ENCODE data around the gene SARS2. TPM values are rescaled to one million over a fixed set of nuclear protein-coding genes. Genes with fewer than 3 reads are reported as not detected.
A peak's percentile ranks its signal among the peaks of the same experiment; 100 is the strongest.

SARS2 gene
- polyA plus RNA-seq, 3 donors: 8.1 to 21.9 (median 8.3) TPM

- Histone ChIP-seq H3K27me3 (ENCODE audit: control insufficient read depth in 2 of 2, insufficient read depth in 2 of 2, low read length in 2 of 2) (no peaks in the 10 kb centered on the region), H3K27ac (ENCODE audit: low read depth in 1 of 2, low read length in 2 of 2) (no peak overlapping the region), H3K4me2 (replicated peaks; ENCODE audit: extremely low read depth, low read length, poor library complexity, severe bottlenecking) (no peak overlapping the region), H3K36me3 (replicated peaks in 1 of 2; ENCODE audit: control insufficient read depth in 1 of 2, insufficient read depth in 2 of 2, low read length in 2 of 2) (peaks cover 2 to 3% of the 10 kb centered on the region in 2 donors), H4K20me1 (ENCODE audit: insufficient read depth, low read length) (no peaks in the 10 kb centered on the region), H3K4me1 (ENCODE audit: control insufficient read depth in 1 of 2, insufficient read depth in 2 of 2, low read length in 2 of 2) (no peaks in the 10 kb centered on the region), H3K79me2 (ENCODE audit: insufficient read depth, low read length) (no peaks in the 10 kb centered on the region), H3K4me3 (replicated peaks in 1 of 3; ENCODE audit: low read depth in 2 of 3, low read length in 3 of 3) (no peak overlapping the region), H3K9me3 (replicated peaks in 1 of 2; ENCODE audit: control insufficient read depth in 1 of 2, insufficient read depth in 1 of 2, low read length in 2 of 2) (no peaks in the 10 kb centered on the region), H2AFZ (ENCODE audit: insufficient read depth, low read depth, low read length, poor library complexity, severe bottlenecking) (no peak overlapping the region), H3K9ac (ENCODE audit: insufficient read depth, low read length, poor library complexity, severe bottlenecking) (no peak overlapping the region)
- H3K4me1 Mint-ChIP-seq: peaks cover 3% of the 10 kb centered on the region
- no peak for DNase-seq
- TF ChIP-seq CTCF (IDR thresholded peaks at IDR 0.05): no peak
- H3K27ac Mint-ChIP-seq: peak overlapping the region in 1 of 7 donors; percentile 37
- WGBS (ENCODE audit: insufficient coverage): 98% methylated on average over 8 of the region's 8 CpGs
- H3K36me3 Mint-ChIP-seq: peaks cover 6 to 13% of the 10 kb centered on the region in 2 donors
- peaks cover 0 to 3% (median 0%) of the 10 kb centered on the region in 7 donors for H3K9me3 Mint-ChIP-seq
- H3K27me3 Mint-ChIP-seq (ENCODE audit: low read depth in 3 of 3): peaks cover 0 to 6% (median 2%) of the 10 kb centered on the region in 3 donors
- no peak overlapping the region for H3K4me3 Mint-ChIP-seq
- intact Hi-C loops (cut with micrococcal nuclease): no loop called here
These were observed 16.6 kb downstream of the SARS2 start for GRCh38 chr19:38913958-38914357.

GRCh38 chr19:38912600-38913514, 17.7 kb downstream of the SARS2 start:
- Histone ChIP-seq H3K36me3 (replicated peaks in 1 of 2; ENCODE audit: control insufficient read depth in 1 of 2, insufficient read depth in 2 of 2, low read length in 2 of 2) (peaks cover 8 to 11% of the 10 kb centered on the region in 2 donors), H3K79me2 (ENCODE audit: insufficient read depth, low read length) (no peaks in the 10 kb centered on the region), H4K20me1 (ENCODE audit: insufficient read depth, low read length) (no peaks in the 10 kb centered on the region), H3K27ac (ENCODE audit: low read depth in 1 of 2, low read length in 2 of 2) (no peak overlapping the region), H3K9me3 (replicated peaks in 1 of 2; ENCODE audit: control insufficient read depth in 1 of 2, insufficient read depth in 1 of 2, low read length in 2 of 2) (no peaks in the 10 kb centered on the region), H2AFZ (ENCODE audit: insufficient read depth, low read depth, low read length, poor library complexity, severe bottlenecking) (no peak overlapping the region), H3K27me3 (ENCODE audit: control insufficient read depth in 2 of 2, insufficient read depth in 2 of 2, low read length in 2 of 2) (no peaks in the 10 kb centered on the region), H3K4me1 (ENCODE audit: control insufficient read depth in 1 of 2, insufficient read depth in 2 of 2, low read length in 2 of 2) (no peaks in the 10 kb centered on the region), H3K4me3 (replicated peaks in 1 of 3; ENCODE audit: low read depth in 2 of 3, low read length in 3 of 3) (no peak overlapping the region), H3K4me2 (replicated peaks; ENCODE audit: extremely low read depth, low read length, poor library complexity, severe bottlenecking) (no peak overlapping the region), H3K9ac (ENCODE audit: insufficient read depth, low read length, poor library complexity, severe bottlenecking) (no peak overlapping the region)
- Mint-ChIP-seq H3K4me1 (peaks cover 3% of the 10 kb centered on the region), H3K36me3 (peaks cover 12 to 24% of the 10 kb centered on the region in 2 donors), H3K4me3 (no peak overlapping the region), H3K27me3 (ENCODE audit: low read depth in 3 of 3) (peaks cover 0 to 6% (median 2%) of the 10 kb centered on the region in 3 donors), H3K27ac (peak overlapping the region in 1 of 7 donors; percentile 49), H3K9me3 (peaks cover 0 to 3% (median 0%) of the 10 kb centered on the region in 7 donors)
- WGBS (ENCODE audit: insufficient coverage): 60% methylated on average over 10 of the region's 12 CpGs
- intact Hi-C loops (cut with micrococcal nuclease): no loop called here
- DNase-seq: no peak
- no peak for TF ChIP-seq CTCF (IDR thresholded peaks at IDR 0.05)
